A549 (cell line): ENCODE measurements around the gene RNF213. TPM values are rescaled to one million over a fixed set of nuclear protein-coding genes. Genes with fewer than 3 reads are reported as not detected.
A peak's percentile ranks its signal among the peaks of the same experiment; 100 is the strongest.

ENCODE experiments used
- ATAC-seq, 2 experiments: fragments of 200-7000 bp in 1 of 2; fragments of >200 bp in 1 of 2; cut with Nextera tagmentation in 1 of 2; cut with Tn5 transposase in 1 of 2; 3 replicates each; pipeline versions ENCODE4 v1.8.0 to v1.9.1; 2018 to 2020; ENCODE audit warnings: mild to moderate bottlenecking in 1 of 2, moderate library complexity in 1 of 2
- CTCF ChIA-PET: fragments of 300-600 bp; sonication (Branson Sonifier 250); formaldehyde crosslinking; extraction: SDS; loops from one replicate; lab custom pipeline; 2021; ENCODE audit warnings: antibody characterized with exemption, inconsistent platforms; lab: Yijun Ruan, JAX
- POLR2A ChIA-PET: fragments of 350-600 bp; formaldehyde crosslinking; extraction: SDS; loops from one replicate; lab custom pipeline; 2021; ENCODE audit warnings: antibody characterized with exemption, inconsistent platforms; lab: Yijun Ruan, JAX
- DNase-seq, 2 experiments: peaks; one replicate each; pipeline versions ENCODE4 v3.0.0 to v3.0.0-alpha.2; 2011 to 2016; ENCODE audit warnings: low read depth in 1 of 2, low spot score in 1 of 2
- FAIRE-seq: peaks from 2 replicates; lab custom pipeline; 2011; peaks lifted over from hg19 to GRCh38; lab: Jason Lieb, UNC
- H3K27ac ChIP-seq, 2 experiments: fragments of >200 bp; sonication (Bioruptor Twin); formaldehyde crosslinking; 3 replicates each; pipeline ENCODE4 v1.5.1; 2016 to 2017
- H3K4me1 ChIP-seq: fragments of >200 bp; sonication (Bioruptor Twin); formaldehyde crosslinking; 3 replicates; pipeline ENCODE4 v1.6.1; 2016
- H3K4me2 ChIP-seq: fragments of >200 bp; sonication (Bioruptor Twin); formaldehyde crosslinking; 3 replicates; pipeline ENCODE4 v1.6.1; 2016
- H3K4me3 ChIP-seq: fragments of >200 bp; sonication (Bioruptor Twin); formaldehyde crosslinking; 3 replicates; pipeline ENCODE4 v1.5.1; 2016
- H3K9me3 ChIP-seq: fragments of >200 bp; sonication (Bioruptor Twin); formaldehyde crosslinking; 3 replicates; pipeline ENCODE4 v1.6.1; 2016
- BHLHE40 ChIP-seq: IDR thresholded peaks from 2 replicates; pipeline ENCODE4 v1.6.1; 2012; ENCODE audit warnings: low read depth, low read length, inconsistent platforms
- CEBPB ChIP-seq, 2 experiments: fragments of >200 bp in 1 of 2; sonication (Bioruptor Twin) in 1 of 2; formaldehyde crosslinking in 1 of 2; IDR thresholded peaks; 2 replicates each; pipeline ENCODE4 v1.6.1; 2012 to 2016
- CHD2 ChIP-seq: fragments of 150-350 bp; IDR thresholded peaks from 2 replicates; pipeline ENCODE4 v1.6.1; 2014; ENCODE audit warnings: low read length; ENCODE audit not compliant: partially characterized antibody
- CHD4 ChIP-seq: fragments of 200-600 bp; sonication (generic); IDR thresholded peaks from 2 replicates; pipeline ENCODE4 v1.6.1; 2016; ENCODE audit warnings: antibody characterized with exemption, mild to moderate bottlenecking, borderline replicate concordance
- EHF ChIP-seq: fragments of 250-450 bp; sonication (Bioruptor Pico); IDR thresholded peaks from 2 replicates; pipeline ENCODE4 v1.5.0; 2020; ENCODE audit warnings: mild to moderate bottlenecking
- EHMT2 ChIP-seq: fragments of 200-600 bp; sonication (generic); IDR thresholded peaks from 2 replicates; pipeline ENCODE4 v1.6.1; 2016; ENCODE audit warnings: antibody characterized with exemption, low read depth, mild to moderate bottlenecking, moderate library complexity
- EP300 ChIP-seq, 2 experiments: fragments of >200 bp; sonication (Bioruptor Twin); formaldehyde crosslinking; IDR thresholded peaks; 2 replicates in 1 of 2; 3 replicates in 1 of 2; pipeline ENCODE4 v1.6.1; 2016 to 2017
- ESRRA ChIP-seq: fragments of 150-350 bp; IDR thresholded peaks from 2 replicates; pipeline ENCODE4 v1.6.1; 2014; ENCODE audit warnings: mild to moderate bottlenecking, low read length, borderline replicate concordance
- FOXS1 ChIP-seq: fragments of 250-450 bp; sonication (Bioruptor Pico); IDR thresholded peaks from 2 replicates; pipeline ENCODE4 v1.5.0; 2020; ENCODE audit warnings: mild to moderate bottlenecking, moderate library complexity
- GATA3 ChIP-seq: IDR thresholded peaks from 2 replicates; pipeline ENCODE4 v1.6.1; 2012; ENCODE audit warnings: borderline replicate concordance
- HDAC2 ChIP-seq: fragments of 200-600 bp; sonication (generic); IDR thresholded peaks from 2 replicates; pipeline ENCODE4 v1.6.1; 2016
- HEYL ChIP-seq: fragments of 250-450 bp; sonication (Bioruptor Pico); IDR thresholded peaks from 2 replicates; pipeline ENCODE4 v1.8.0; 2021; ENCODE audit warnings: mild to moderate bottlenecking, moderate library complexity
- HOXA7 ChIP-seq: fragments of 250-450 bp; sonication (Bioruptor Pico); IDR thresholded peaks from 2 replicates; pipeline ENCODE4 v1.5.0; 2020; ENCODE audit warnings: mild to moderate bottlenecking, moderate library complexity
- HOXB13 ChIP-seq: fragments of 250-450 bp; sonication (Bioruptor Pico); IDR thresholded peaks from 2 replicates; pipeline ENCODE4 v1.5.0; 2020; ENCODE audit warnings: low read depth, mild to moderate bottlenecking, moderate library complexity
- JUNB ChIP-seq: fragments of >200 bp; sonication (Bioruptor Twin); formaldehyde crosslinking; IDR thresholded peaks from 2 replicates; pipeline ENCODE4 v1.6.1; 2016
- KDM5A ChIP-seq: fragments of 200-600 bp; sonication (generic); IDR thresholded peaks from 2 replicates; pipeline ENCODE4 v1.6.1; 2016; ENCODE audit warnings: antibody characterized with exemption, mild to moderate bottlenecking
- NFE2L2 ChIP-seq: fragments of 150-350 bp; conservative IDR thresholded peaks from 2 replicates; pipeline ENCODE4 v1.6.1; 2014; ENCODE audit warnings: low read length
- NPAS2 ChIP-seq: fragments of 250-450 bp; sonication (Bioruptor Pico); IDR thresholded peaks from 2 replicates; pipeline ENCODE4 v1.8.0; 2022; ENCODE audit warnings: mild to moderate bottlenecking, moderate library complexity, borderline replicate concordance
- NR3C1 ChIP-seq: fragments of >200 bp; sonication (Bioruptor Twin); formaldehyde crosslinking; IDR thresholded peaks from 3 replicates; pipeline ENCODE4 v1.6.1; 2017
- POLR2AphosphoS2 ChIP-seq: conservative IDR thresholded peaks from 2 replicates; pipeline ENCODE4 v1.6.1; 2012; ENCODE audit warnings: low read length, improper control_type of control experiment, inconsistent platforms
- RARB ChIP-seq: fragments of 250-450 bp; sonication (Bioruptor Pico); IDR thresholded peaks from 2 replicates; pipeline ENCODE4 v1.8.0; 2021; ENCODE audit warnings: mild to moderate bottlenecking, moderate library complexity
- TFCP2L1 ChIP-seq: fragments of 250-450 bp; sonication (Bioruptor Pico); IDR thresholded peaks from 2 replicates; pipeline ENCODE4 v1.5.0; 2021; ENCODE audit warnings: mild to moderate bottlenecking
- TP53 ChIP-seq: fragments of 250-450 bp; sonication (Bioruptor Pico); IDR thresholded peaks from 2 replicates; pipeline ENCODE4 v1.5.0; 2021; ENCODE audit warnings: mild to moderate bottlenecking, moderate library complexity
- ZC3H11A ChIP-seq: fragments of 450-650 bp; IDR thresholded peaks from 2 replicates; pipeline ENCODE4 v1.6.1; 2014; ENCODE audit warnings: antibody characterized with exemption, mild to moderate bottlenecking
- ZNF302 ChIP-seq: fragments of 250-450 bp; sonication (Bioruptor Pico); IDR thresholded peaks from 2 replicates; pipeline ENCODE4 v1.9.0; 2021; ENCODE audit warnings: inconsistent platforms, mild to moderate bottlenecking, moderate library complexity
- ZSCAN20 ChIP-seq: fragments of 250-450 bp; sonication (Bioruptor Pico); IDR thresholded peaks from 2 replicates; pipeline ENCODE4 v1.8.0; 2022; ENCODE audit warnings: mild to moderate bottlenecking, moderate library complexity
- WGBS: methylation state at CpG from one replicate; pipeline ENCODE4 v1.1.6; 2017; ENCODE audit errors: missing lambda C conversion rate; 5-methylcytosine and 5-hydroxymethylcytosine counted together
- polyA plus RNA-seq, 4 experiments: library from polyadenylated mRNA; depleted of rRNA in 3 of 4; stranded (reverse); fragments of >200 nt; fragmentation: RNase III in 1 of 4; extraction: RNeasy Plus Mini Kit Qiagen cat#74134 plus additional on column Dnase treatment in 1 of 4; gene quantifications; 2 replicates in 3 of 4; 3 replicates in 1 of 4; pipeline ENCODE4 v1.2.3, GENCODE V29; 2011 to 2017
- TF ChIP-seq, protein P1 (sequence below): fragments of 200-600 bp; sonication (generic); IDR thresholded peaks from 2 replicates; pipeline ENCODE4 v1.6.1; 2016; ENCODE audit warnings: antibody characterized with exemption, mild to moderate bottlenecking, moderate library complexity
- TF ChIP-seq, protein P2 (sequence below): fragments of >200 bp; sonication (Bioruptor Twin); formaldehyde crosslinking; IDR thresholded peaks from 2 replicates; pipeline ENCODE4 v1.6.1; 2016
- TF ChIP-seq, protein P3 (sequence below): IDR thresholded peaks from 2 replicates; pipeline ENCODE4 v1.6.1; 2012
- TF ChIP-seq, protein P4 (sequence below): fragments of 250-450 bp; sonication (Bioruptor Pico); IDR thresholded peaks from 2 replicates; pipeline ENCODE4 v1.5.0; 2020; ENCODE audit warnings: low read depth, mild to moderate bottlenecking, moderate library complexity

RNF213 gene
- polyA plus RNA-seq, 2 of the 4 experiments (the other 2 are of a cell fraction), result 59.1 to 127 TPM

DNA sequence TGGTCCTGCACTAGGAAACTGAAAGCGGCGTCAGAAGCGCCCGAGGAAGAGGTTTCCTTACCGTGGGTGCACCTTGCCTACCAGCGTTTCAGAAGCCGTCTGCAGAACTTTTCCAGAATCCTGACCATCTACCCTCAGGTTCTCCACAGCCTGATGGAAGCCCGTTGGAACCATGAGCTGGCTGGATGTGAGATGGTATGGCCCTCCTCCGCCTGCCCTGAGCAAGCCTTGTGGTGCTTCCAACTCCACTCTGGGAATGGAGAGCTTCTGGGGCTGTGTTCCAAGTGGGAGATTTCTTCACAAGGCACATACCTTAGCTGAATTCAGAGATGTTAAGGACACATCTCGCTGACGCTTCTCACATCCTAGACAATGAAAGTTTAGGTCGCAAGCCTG is 102.5 kb downstream of the RNF213 start:
- POLR2A ChIA-PET, result no interaction called here
- ATAC-seq, result no peak

DNA sequence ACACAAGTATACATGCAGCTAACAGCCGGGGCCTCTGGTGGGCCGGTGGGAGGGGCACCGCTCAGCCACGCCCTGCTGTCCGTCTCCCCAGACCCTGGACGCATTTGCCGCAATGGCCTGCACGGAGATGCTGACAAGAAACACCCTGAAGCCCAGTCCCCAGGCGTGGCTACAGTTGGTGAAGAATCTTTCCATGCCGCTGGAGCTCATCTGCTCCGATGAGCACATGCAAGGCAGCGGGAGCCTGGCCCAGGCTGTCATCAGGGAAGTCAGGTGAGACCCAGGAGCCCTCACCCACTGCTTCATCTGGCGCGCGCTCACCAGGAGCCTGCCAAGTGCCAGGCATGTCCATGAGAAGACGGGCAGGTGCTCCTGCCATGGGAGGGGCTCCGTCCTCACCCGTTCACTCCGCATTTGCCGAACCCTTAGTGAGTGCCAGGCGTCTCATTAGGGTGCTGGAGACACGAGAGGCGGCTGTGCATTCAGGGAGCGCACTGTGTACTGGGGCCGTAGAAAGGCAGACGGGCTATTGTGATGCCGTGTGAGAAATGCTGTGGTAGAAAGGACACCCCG is 103.0 kb downstream of the RNF213 start:
- Histone ChIP-seq H3K9me3 (peaks cover 7% of the 10 kb centered on the region; the same call in 2 of the 3 replicates), H3K4me1 (no peaks in the 10 kb centered on the region)
- peak; percentile 12 to 23; a peak in 3 of 6 replicates for ATAC-seq
- 92% methylated on average over 25 of the region's 28 CpGs for WGBS
- TF ChIP-seq FOXS1 (no peak), ZC3H11A (no peak), EP300 (IDR thresholded peaks at IDR 0.05) (no peak), NPAS2 (CRISPR knock-in tag) (no peak), HOXA7 (CRISPR knock-in tag) (no peak), JUNB (no peak), RARB (no peak), CHD2 (no peak), HEYL (CRISPR knock-in tag) (no peak), HOXB13 (CRISPR knock-in tag) (no peak), EHMT2 (no peak), POLR2AphosphoS2 (no peak), TFCP2L1 (CRISPR knock-in tag) (no peak), TP53 (CRISPR knock-in tag) (no peak), CHD4 (no peak), KDM5A (no peak)
- TF ChIP-seq, protein P1, sequence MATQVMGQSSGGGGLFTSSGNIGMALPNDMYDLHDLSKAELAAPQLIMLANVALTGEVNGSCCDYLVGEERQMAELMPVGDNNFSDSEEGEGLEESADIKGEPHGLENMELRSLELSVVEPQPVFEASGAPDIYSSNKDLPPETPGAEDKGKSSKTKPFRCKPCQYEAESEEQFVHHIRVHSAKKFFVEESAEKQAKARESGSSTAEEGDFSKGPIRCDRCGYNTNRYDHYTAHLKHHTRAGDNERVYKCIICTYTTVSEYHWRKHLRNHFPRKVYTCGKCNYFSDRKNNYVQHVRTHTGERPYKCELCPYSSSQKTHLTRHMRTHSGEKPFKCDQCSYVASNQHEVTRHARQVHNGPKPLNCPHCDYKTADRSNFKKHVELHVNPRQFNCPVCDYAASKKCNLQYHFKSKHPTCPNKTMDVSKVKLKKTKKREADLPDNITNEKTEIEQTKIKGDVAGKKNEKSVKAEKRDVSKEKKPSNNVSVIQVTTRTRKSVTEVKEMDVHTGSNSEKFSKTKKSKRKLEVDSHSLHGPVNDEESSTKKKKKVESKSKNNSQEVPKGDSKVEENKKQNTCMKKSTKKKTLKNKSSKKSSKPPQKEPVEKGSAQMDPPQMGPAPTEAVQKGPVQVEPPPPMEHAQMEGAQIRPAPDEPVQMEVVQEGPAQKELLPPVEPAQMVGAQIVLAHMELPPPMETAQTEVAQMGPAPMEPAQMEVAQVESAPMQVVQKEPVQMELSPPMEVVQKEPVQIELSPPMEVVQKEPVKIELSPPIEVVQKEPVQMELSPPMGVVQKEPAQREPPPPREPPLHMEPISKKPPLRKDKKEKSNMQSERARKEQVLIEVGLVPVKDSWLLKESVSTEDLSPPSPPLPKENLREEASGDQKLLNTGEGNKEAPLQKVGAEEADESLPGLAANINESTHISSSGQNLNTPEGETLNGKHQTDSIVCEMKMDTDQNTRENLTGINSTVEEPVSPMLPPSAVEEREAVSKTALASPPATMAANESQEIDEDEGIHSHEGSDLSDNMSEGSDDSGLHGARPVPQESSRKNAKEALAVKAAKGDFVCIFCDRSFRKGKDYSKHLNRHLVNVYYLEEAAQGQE, result no peak
- TF ChIP-seq, protein P2, sequence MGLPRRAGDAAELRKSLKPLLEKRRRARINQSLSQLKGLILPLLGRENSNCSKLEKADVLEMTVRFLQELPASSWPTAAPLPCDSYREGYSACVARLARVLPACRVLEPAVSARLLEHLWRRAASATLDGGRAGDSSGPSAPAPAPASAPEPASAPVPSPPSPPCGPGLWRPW, result no peak
- TF ChIP-seq, protein P3, sequence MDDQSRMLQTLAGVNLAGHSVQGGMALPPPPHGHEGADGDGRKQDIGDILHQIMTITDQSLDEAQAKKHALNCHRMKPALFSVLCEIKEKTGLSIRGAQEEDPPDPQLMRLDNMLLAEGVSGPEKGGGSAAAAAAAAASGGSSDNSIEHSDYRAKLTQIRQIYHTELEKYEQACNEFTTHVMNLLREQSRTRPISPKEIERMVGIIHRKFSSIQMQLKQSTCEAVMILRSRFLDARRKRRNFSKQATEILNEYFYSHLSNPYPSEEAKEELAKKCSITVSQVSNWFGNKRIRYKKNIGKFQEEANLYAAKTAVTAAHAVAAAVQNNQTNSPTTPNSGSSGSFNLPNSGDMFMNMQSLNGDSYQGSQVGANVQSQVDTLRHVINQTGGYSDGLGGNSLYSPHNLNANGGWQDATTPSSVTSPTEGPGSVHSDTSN, result no peak
- TF ChIP-seq, all 56 proteins: peak for 0
- DNase-seq, result no peak
- no peak for FAIRE-seq
- CTCF ChIA-PET, result interaction anchor here (1.0 to 4.8 kb wide), 10 partner anchors 12 to 281 kb away, joined by 3 to 19 read pairs (median 4); partner anchors contain the start of gene GAA
- H3K27ac ChIP-seq, result no peak overlapping the region
- no peak overlapping the region for H3K4me3 ChIP-seq
- no peak overlapping the region for H3K4me2 ChIP-seq
- POLR2A ChIA-PET, result no interaction called here

More for the DNA sequence above, 102.5 kb downstream of the RNF213 start:
- CTCF ChIA-PET, result interaction anchor here (1.0 to 4.8 kb wide), 10 partner anchors 12 to 280 kb away, joined by 3 to 19 read pairs (median 4); partner anchors contain the start of gene GAA
- Histone ChIP-seq H3K27ac (no peak overlapping the region), H3K4me3 (no peak overlapping the region), H3K4me2 (no peak overlapping the region), H3K9me3 (peaks cover 7% of the 10 kb centered on the region; the same call in 2 of the 3 replicates), H3K4me1 (no peaks in the 10 kb centered on the region)
- 91% methylated on average over 11 of the region's 12 CpGs for WGBS
- TF ChIP-seq HOXA7 (CRISPR knock-in tag), result no peak
- no peak for TF ChIP-seq NFE2L2
- TF ChIP-seq ESRRA, result no peak
- TF ChIP-seq, protein P4, sequence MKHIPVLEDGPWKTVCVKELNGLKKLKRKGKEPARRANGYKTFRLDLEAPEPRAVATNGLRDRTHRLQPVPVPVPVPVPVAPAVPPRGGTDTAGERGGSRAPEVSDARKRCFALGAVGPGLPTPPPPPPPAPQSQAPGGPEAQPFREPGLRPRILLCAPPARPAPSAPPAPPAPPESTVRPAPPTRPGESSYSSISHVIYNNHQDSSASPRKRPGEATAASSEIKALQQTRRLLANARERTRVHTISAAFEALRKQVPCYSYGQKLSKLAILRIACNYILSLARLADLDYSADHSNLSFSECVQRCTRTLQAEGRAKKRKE (CRISPR knock-in tag), result no peak
- TF ChIP-seq BHLHE40, result no peak
- TF ChIP-seq NR3C1, result no peak
- TF ChIP-seq GATA3, result no peak
- TF ChIP-seq ZSCAN20, result no peak
- no peak for TF ChIP-seq HDAC2
- no peak for TF ChIP-seq ZNF302 (CRISPR knock-in tag)
- TF ChIP-seq FOXS1, result no peak
- no peak for TF ChIP-seq CEBPB (IDR thresholded peaks at IDR 0.05)
- no peak for TF ChIP-seq NPAS2 (CRISPR knock-in tag)
- TF ChIP-seq, protein P2, result no peak
- no peak for TF ChIP-seq EHF (CRISPR knock-in tag)
- no peak for FAIRE-seq
- DNase-seq, result no peak
